VCaP (cell line): ENCODE measurements around the gene PRKACG.

Experiments used
- H3K27ac ChIP-seq: fragments of 450-650 bp; 2 replicates; pipeline ENCODE4 v1.5.1; 2017
- TF ChIP-seq, protein P1 (sequence below): fragments of 450-650 bp; conservative IDR thresholded peaks from 2 replicates; pipeline ENCODE4 v1.5.1; 2017; ENCODE audit warnings: mild to moderate bottlenecking, moderate library complexity

Gene PRKACG

DNA sequence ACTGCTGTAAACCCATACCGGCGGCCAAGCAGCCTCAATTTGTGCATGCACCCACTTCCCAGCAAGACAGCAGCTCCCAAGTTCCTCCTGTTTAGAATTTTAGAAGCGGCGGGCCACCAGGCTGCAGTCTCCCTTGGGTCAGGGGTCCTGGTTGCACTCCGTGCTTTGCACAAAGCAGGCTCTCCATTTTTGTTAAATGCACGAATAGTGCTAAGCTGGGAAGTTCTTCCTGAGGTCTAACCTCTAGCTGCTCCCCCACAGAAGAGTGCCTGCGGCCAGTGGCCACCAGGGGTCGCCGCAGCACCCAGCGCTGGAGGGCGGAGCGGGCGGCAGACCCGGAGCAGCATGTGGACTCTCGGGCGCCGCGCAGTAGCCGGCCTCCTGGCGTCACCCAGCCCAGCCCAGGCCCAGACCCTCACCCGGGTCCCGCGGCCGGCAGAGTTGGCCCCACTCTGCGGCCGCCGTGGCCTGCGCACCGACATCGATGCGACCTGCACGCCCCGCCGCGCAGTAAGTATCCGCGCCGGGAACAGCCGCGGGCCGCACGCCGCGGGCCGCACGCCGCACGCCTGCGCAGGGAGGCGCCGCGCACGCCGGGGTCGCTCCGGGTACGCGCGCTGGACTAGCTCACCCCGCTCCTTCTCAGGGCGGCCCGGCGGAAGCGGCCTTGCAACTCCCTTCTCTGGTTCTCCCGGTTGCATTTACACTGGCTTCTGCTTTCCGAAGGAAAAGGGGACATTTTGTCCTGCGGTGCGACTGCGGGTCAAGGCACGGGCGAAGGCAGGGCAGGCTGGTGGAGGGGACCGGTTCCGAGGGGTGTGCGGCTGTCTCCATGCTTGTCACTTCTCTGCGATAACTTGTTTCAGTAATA, 21.8 kb upstream of the PRKACG start, which contains the start of gene FXN:
FXN (plus strand) TSS at position 315 of the 871 bp plus-strand sequence; CDS start at position 346, 31 bp downstream.
- peak within 1 kb of the TSS; percentile 84 for H3K27ac ChIP-seq
- TF ChIP-seq, protein P1, sequence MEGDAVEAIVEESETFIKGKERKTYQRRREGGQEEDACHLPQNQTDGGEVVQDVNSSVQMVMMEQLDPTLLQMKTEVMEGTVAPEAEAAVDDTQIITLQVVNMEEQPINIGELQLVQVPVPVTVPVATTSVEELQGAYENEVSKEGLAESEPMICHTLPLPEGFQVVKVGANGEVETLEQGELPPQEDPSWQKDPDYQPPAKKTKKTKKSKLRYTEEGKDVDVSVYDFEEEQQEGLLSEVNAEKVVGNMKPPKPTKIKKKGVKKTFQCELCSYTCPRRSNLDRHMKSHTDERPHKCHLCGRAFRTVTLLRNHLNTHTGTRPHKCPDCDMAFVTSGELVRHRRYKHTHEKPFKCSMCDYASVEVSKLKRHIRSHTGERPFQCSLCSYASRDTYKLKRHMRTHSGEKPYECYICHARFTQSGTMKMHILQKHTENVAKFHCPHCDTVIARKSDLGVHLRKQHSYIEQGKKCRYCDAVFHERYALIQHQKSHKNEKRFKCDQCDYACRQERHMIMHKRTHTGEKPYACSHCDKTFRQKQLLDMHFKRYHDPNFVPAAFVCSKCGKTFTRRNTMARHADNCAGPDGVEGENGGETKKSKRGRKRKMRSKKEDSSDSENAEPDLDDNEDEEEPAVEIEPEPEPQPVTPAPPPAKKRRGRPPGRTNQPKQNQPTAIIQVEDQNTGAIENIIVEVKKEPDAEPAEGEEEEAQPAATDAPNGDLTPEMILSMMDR, result peak; percentile 98

DNA sequence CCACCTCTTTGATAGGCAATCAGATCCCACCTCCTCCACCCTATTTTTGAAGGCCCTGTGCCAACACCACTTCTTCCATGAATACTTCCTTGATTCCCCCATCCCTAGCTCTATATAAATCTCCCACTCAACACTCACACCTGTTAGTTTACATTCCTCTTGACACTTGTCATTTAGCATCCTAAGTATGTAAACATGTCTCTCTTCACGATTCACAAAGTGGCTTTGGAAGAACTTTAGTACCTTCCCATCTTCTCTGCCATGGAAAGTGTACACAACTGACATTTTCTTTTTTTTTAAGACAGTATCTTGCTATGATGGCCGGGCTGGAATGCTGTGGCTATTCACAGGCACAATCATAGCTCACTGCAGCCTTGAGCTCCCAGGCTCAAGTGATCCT, 20.2 kb upstream of the PRKACG start:
- TF ChIP-seq, protein P1, result no peak
- H3K27ac ChIP-seq, result no peak overlapping the region

DNA sequence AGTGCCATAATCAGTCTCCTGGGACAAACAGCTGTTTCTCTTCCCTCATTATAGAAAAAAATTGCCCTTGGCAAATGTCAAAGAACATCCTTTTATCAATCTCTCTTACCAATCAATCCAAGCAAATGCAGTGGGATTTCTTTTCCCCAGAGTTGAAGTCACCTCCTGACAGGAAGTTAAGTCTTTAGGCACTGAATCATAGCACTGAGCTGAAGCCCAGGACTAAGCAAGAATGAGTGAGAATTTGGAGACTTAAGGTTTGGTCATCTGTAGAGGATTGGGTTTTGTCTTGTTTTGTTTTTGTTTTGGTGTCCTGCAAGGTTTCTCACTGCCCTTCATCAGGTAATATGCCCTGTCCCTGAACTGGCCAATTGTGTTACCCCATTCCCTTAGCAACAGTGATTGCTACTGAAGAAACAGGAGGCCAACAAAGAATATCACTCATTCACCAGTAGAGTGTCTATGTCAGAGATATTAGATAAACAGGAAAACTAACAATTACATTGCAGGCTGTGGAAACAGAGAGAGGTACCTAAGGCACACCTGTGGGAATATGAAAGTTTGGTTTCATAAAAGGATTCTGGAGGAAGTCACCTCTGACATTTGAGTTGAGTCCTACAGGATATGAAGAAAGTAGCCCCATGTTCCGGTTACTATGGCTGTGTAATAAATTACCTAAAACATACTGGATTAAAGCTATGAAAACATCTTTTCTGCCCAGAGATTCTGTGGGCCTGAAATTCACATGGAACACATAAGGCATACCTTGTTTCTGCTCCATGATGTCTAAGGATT, 17.1 kb upstream of the PRKACG start:
- no peak overlapping the region for H3K27ac ChIP-seq
- TF ChIP-seq, protein P1, result no peak

DNA sequence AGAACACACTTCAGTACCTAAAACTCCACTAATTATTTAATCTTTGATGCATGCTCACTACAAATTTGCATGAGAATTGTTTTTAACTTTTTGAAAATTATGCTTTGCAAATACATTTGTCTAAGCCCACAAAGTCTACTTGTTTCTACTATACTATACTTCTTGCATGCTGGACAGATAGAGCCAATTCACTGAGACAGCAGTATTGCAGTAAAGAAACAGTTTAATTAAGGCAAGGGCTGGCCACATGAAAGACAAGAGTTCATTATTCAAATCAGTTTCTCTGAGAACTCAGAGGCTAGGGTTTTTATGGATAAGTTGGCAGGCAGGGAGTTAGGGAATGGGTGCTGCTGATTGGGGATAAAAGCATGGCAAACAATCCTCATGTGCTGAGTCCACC, 15.6 kb upstream of the PRKACG start:
- TF ChIP-seq, protein P1, result no peak
- no peak overlapping the region for H3K27ac ChIP-seq

DNA sequence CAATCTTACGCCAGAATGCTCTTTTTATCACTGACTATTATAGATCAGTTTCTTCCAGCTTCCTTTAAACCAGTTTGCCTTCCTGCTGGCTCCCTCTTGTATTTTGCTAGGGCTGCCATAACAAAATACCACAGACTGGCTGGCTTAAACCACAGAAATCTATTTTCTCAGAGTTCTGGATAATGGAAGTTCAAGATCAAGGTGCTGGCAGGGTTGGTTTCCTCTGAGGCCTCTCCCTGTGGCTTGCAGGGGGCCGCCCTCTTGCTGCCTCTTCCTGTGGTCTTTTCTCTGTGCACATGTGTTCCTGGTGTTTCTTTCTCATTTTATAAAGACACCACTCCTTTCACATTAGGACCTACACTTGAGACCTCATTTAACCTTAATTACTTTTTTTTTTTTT, 14.8 kb upstream of the PRKACG start:
- TF ChIP-seq, protein P1, result no peak
- no peak overlapping the region for H3K27ac ChIP-seq

DNA sequence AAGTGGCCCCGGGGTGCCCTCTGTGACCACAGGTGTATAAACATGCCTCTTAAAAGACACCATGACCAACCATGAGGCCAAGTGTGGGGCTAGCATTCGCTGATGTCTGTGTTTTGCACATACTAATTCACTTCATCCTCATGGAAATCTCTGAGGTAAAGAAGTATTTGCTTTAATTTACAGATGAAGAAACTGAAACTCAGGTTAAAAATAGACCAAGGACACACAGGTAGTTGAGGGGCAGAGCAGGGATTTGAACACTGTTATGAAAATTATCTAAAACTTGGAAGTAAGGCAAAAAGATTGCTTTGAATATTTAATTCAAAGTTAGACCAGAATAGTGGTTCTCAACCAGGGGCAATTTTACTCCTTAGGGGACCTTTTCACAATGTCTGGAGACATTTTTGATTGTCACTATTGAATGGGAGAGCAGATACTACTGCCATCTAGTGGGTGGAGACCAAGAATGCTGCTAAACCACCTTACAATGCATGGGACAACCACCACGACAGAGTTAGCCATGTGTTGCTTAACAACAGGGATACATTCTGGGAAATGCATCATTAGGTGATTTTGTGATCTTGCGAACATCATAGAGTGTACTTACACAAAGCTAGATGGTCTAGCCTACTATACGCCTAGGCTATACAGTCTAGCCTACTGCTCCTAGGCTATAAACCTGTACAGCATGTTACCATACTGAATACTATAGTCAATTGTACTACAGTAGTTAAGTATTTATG, 13.6 kb upstream of the PRKACG start:
- no peak overlapping the region for H3K27ac ChIP-seq

More for the DNA sequence above, 13.6 kb upstream of the PRKACG start:
- TF ChIP-seq, protein P1, result peak; percentile 90
